GM10248 (cell line): Measurements from ENCODE around the gene TOPAZ1.
A peak's percentile ranks its signal among the peaks of the same experiment; 100 is the strongest.

Experiments used
- CTCF ChIA-PET: fragments of 300-600 bp; sonication (Branson Sonifier 250); formaldehyde crosslinking; extraction: SDS; loops from one replicate; lab custom pipeline; 2021; ENCODE audit warnings: antibody characterized with exemption; lab: Yijun Ruan, JAX
- POLR2A ChIA-PET: fragments of 350-650 bp; sonication (Branson Sonifier 250); formaldehyde crosslinking; extraction: SDS; loops from one replicate; lab custom pipeline; 2020; ENCODE audit warnings: antibody characterized with exemption; lab: Yijun Ruan, JAX
- DNase-seq: peaks from one replicate; pipeline ENCODE4 v3.0.0; 2012; ENCODE audit errors: extremely low spot score
- CTCF ChIP-seq: IDR thresholded peaks from 2 replicates; pipeline ENCODE4 v1.5.1; 2012; ENCODE audit warnings: mild to moderate bottlenecking, low read depth; ENCODE audit errors: extremely low read depth, missing control alignments, control extremely low read depth

Gene TOPAZ1

GRCh38 chr3:44301746-44302145 is 60.1 kb downstream of the TOPAZ1 start:
- ChIA-PET CTCF (interaction anchor here (1.1 to 1.8 kb wide), 4 partner anchors 9 to 22 kb away, joined by 3 to 5 read pairs (median 4); no protein-coding TSS in a partner anchor), POLR2A (no interaction called here)
- TF ChIP-seq CTCF: no peak
- DNase-seq: no peak

DNA sequence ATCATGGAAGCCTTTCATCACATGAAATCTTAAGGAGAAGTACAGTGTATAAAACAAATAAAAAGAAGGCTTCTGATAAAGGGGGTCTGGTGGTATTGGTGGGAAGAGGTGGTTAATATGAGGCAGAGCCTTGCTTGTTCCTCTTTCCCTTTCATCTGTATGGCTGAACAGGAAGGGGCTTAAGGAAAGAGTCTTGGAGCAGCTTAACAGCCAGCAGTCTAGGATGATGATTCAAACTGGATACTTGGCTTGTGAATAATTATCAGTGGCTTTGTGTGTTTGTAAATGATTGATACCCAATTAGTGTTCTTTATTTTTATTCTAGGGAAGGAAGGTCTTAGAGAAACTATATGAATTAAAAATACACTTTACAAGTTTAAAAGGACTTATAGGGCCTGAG is 67.8 kb downstream of the TOPAZ1 start:
- CTCF ChIA-PET: no interaction called here
- no peak for DNase-seq
- TF ChIP-seq CTCF: no peak
- POLR2A ChIA-PET: no interaction called here

DNA sequence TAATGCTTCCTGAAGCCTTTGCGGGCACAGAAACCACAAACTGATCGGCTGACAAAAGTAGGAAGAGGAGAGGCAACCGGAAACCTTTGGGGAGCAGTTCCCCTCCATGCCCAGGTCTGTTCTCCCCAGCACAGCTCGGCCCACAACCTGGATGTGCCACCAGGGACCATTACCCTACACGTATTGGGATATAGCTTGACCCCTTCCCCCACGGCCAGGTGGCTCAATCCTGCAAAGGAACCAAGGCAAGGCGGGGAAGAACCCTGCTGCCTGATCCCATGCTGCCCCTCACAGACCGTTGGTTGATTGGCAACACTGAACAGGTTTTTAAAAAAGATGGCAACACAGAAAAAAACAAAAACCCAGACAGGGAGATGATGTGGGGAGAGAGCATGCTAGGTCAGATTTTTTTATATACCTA is 77.2 kb downstream of the TOPAZ1 start:
- DNase-seq: no peak
- no peak for TF ChIP-seq CTCF
- POLR2A ChIA-PET: no interaction called here
- CTCF ChIA-PET: interaction anchor here (1.0 to 1.8 kb wide), 2 partner anchors 12 to 21 kb away, joined by 3 to 4 read pairs; no protein-coding TSS in a partner anchor

DNA sequence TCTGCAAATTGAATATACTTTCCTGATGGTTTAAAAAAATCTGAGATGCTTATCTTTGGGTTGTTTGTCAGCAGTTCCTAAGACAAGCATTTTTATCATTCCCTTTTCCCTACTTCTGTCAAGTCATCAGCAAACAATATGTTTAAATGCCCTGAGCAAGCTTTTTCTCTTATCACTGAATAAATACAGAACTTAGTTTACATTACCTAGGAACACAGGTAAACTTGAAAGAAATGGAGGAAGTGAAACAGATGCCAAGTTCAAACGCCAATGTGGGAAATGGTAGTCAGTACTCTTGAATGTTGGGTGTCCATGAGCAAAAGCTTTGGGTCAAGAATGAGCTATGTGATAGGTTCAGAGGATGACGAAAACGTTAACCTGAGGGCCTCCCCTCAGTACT is 79.6 kb downstream of the TOPAZ1 start:
- ChIA-PET POLR2A (no interaction called here), CTCF (interaction anchor here (0.7 to 2.2 kb wide), 5 partner anchors 10 to 593 kb away, joined by 3 to 8 read pairs (median 6); partner anchors contain the start of gene TCAIM)
- no peak for DNase-seq
- no peak for TF ChIP-seq CTCF

DNA sequence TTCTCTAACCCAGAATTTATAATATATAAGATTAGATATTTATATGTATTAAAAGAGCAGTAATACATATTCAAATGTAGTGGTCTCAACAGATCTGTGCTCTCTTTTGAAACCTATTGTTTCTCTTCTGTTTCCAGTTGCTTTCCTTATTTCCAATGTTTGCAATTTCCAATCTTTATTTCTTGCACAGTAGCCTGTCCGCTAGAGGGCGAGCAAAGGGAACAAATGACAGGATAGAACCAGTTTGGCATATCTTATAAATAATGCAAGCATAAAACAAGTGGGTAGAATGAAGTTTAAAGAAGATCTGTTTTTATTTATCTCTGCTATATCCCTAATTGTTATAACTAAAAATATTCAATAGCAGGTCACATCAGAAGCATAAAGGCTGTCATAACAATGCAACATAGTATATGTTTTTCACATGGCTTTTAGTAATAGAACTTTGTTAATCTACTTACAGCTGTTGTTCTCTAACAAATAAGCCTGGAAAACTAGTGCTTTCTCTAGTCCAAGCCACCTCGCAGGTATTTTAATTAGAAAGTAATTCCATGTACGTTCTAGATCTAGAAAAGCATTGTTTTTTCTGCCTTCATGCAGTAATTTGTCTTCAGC is 81.8 kb downstream of the TOPAZ1 start:
- POLR2A ChIA-PET: no interaction called here
- CTCF ChIA-PET: interaction anchor here (0.6 to 2.6 kb wide), 10 partner anchors 9 to 591 kb away, joined by 3 to 14 read pairs (median 4); partner anchors contain the start of gene TCAIM
- peak; percentile 20 for DNase-seq
- TF ChIP-seq CTCF: peak; percentile 95

GRCh38 chr3:44324584-44324983 is 82.9 kb downstream of the TOPAZ1 start:
- DNase-seq: no peak
- CTCF ChIA-PET: interaction anchor here (1.0 to 2.6 kb wide), 7 partner anchors 8 to 590 kb away, joined by 3 to 14 read pairs (median 5); no protein-coding TSS in a partner anchor

More at GRCh38 chr3:44324584-44324983, 82.9 kb downstream of the TOPAZ1 start:
- POLR2A ChIA-PET: no interaction called here
- no peak for TF ChIP-seq CTCF
